22Rv1 (cell line): Measurements from ENCODE around the gene ZNF502.

Experiments used
- ZFX ChIP-seq: fragments of 450-650 bp; IDR thresholded peaks from 2 replicates; pipeline ENCODE4 v1.6.1; 2017; ENCODE audit warnings: antibody characterized with exemption, borderline replicate concordance
- TF ChIP-seq, protein P1 (sequence below): fragments of 450-650 bp; IDR thresholded peaks from 2 replicates; pipeline ENCODE4 v1.5.1; 2017; ENCODE audit warnings: mild to moderate bottlenecking

- TF ChIP-seq, protein P1, sequence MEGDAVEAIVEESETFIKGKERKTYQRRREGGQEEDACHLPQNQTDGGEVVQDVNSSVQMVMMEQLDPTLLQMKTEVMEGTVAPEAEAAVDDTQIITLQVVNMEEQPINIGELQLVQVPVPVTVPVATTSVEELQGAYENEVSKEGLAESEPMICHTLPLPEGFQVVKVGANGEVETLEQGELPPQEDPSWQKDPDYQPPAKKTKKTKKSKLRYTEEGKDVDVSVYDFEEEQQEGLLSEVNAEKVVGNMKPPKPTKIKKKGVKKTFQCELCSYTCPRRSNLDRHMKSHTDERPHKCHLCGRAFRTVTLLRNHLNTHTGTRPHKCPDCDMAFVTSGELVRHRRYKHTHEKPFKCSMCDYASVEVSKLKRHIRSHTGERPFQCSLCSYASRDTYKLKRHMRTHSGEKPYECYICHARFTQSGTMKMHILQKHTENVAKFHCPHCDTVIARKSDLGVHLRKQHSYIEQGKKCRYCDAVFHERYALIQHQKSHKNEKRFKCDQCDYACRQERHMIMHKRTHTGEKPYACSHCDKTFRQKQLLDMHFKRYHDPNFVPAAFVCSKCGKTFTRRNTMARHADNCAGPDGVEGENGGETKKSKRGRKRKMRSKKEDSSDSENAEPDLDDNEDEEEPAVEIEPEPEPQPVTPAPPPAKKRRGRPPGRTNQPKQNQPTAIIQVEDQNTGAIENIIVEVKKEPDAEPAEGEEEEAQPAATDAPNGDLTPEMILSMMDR = no peak
- TF ChIP-seq ZFX = no peak
These were observed 30.1 kb upstream of the ZNF502 start for GRCh38 chr3:44682182-44682896.
